ENCODE results near the gene GTF2H1.

GTF2H1 gene

DNA sequence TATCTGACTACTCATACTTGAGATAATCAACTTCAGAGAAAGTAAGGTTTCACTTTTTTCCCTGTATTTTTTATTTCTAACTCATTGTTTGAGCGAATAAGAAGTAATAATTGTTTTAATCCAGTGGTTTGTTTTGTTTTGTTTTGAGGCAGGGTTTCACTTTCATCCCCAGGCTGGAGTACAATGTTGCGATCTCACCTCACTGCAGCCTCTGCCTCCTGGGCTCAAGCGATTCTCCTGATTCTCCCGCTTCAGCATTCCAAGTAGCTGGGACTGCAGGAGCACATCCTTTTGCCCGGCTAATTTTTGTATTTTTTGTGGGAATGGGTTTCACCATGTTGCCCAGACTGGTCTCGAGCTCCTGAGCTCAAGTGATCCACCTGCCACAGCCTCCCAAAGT lies 8.6 kb downstream of the GTF2H1 start:
- peaks cover 8 to 73% of the 10 kb centered on the region in 2 experiments for H3K36me3 ChIP-seq (ENCODE audit: control insufficient read depth in 2 of 2, insufficient read depth in 1 of 2, low read length in 2 of 2)
- TF ChIP-seq ZNF48 (tag by site-specific recombination; IDR thresholded peaks at IDR 0.05): no peak
- no peak for TF ChIP-seq ZNF404 (tag by site-specific recombination; IDR thresholded peaks at IDR 0.05)
- TF ChIP-seq PRDM1 (tag by site-specific recombination; IDR thresholded peaks at IDR 0.05): peak; percentile 46
- no peak overlapping the region for H3K4me3 ChIP-seq (ENCODE audit: low read depth, low read length)
- H3K27ac ChIP-seq (ENCODE audit: extremely low read depth, low read depth, low read length): no peak overlapping the region
- CTCF ChIA-PET: interaction anchor here (1.0 kb wide), 1 partner anchor 87 kb away, joined by 3 read pairs; no protein-coding TSS in a partner anchor
- H3K9me3 ChIP-seq (ENCODE audit: control insufficient read depth, insufficient read depth, low read depth, low read length): no peaks in the 10 kb centered on the region
- no peaks in the 10 kb centered on the region for H3K4me1 ChIP-seq (ENCODE audit: control insufficient read depth, insufficient read depth, low read length)
- POLR2A ChIA-PET: interaction anchor here (1.3 kb wide), 1 partner anchor 9 kb away, joined by 4 read pairs; the partner anchor contains the start of genes GTF2H1 and HPS5

DNA sequence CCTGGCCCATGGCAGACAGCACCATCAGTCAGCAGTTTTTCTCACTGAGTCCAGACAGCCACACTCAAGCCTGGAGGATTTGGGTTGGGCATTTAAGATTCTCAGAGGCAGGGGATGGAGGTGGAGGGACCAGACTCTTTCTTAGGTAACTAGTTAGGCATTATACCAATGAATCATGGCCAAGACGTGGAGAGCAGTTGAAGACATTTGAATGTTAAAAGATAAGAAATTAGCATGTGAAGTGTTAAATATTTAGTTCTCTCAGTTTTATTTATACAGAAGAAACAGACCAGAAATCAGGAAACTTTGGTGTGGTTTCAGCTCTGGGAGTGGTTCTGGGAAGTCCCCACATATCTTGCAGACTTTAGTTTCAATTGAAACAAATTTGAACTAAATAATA lies 9.9 kb downstream of the GTF2H1 start:
- Histone ChIP-seq H3K4me1 (ENCODE audit: control insufficient read depth, insufficient read depth, low read length) (no peaks in the 10 kb centered on the region), H3K4me3 (ENCODE audit: low read depth, low read length) (no peak overlapping the region), H3K9me3 (ENCODE audit: control insufficient read depth, insufficient read depth, low read depth, low read length) (no peaks in the 10 kb centered on the region), H3K36me3 (ENCODE audit: control insufficient read depth in 2 of 2, insufficient read depth in 1 of 2, low read length in 2 of 2) (peaks cover 19 to 77% of the 10 kb centered on the region in 2 experiments), H3K27ac (ENCODE audit: extremely low read depth, low read depth, low read length) (no peak overlapping the region)
- TF ChIP-seq ZNF394 (tag by site-specific recombination; IDR thresholded peaks at IDR 0.05; ENCODE audit: borderline replicate concordance) (no peak), ZNF214 (tag by site-specific recombination; IDR thresholded peaks at IDR 0.05; ENCODE audit: borderline replicate concordance) (no peak), ZNF223 (tag by site-specific recombination; IDR thresholded peaks at IDR 0.05) (no peak), ZNF624 (tag by site-specific recombination; IDR thresholded peaks at IDR 0.05) (no peak), ZNF354C (tag by site-specific recombination; IDR thresholded peaks at IDR 0.05; ENCODE audit: borderline replicate concordance, low read depth) (no peak), ZNF701 (tag by site-specific recombination; IDR thresholded peaks at IDR 0.05) (no peak), ZNF140 (tag by site-specific recombination; IDR thresholded peaks at IDR 0.05) (no peak), ZBTB7A (tag by site-specific recombination; IDR thresholded peaks at IDR 0.05; ENCODE audit: low read depth) (no peak), ZNF2 (tag by site-specific recombination; IDR thresholded peaks at IDR 0.05) (no peak), ZSCAN23 (tag by site-specific recombination; IDR thresholded peaks at IDR 0.05) (no peak), ZNF596 (tag by site-specific recombination; IDR thresholded peaks at IDR 0.05) (no peak), BCL11A (tag by site-specific recombination; IDR thresholded peaks at IDR 0.05; ENCODE audit: low read depth) (no peak), ZNF521 (tag by site-specific recombination; IDR thresholded peaks at IDR 0.05) (no peak)
- TF ChIP-seq, protein P1, sequence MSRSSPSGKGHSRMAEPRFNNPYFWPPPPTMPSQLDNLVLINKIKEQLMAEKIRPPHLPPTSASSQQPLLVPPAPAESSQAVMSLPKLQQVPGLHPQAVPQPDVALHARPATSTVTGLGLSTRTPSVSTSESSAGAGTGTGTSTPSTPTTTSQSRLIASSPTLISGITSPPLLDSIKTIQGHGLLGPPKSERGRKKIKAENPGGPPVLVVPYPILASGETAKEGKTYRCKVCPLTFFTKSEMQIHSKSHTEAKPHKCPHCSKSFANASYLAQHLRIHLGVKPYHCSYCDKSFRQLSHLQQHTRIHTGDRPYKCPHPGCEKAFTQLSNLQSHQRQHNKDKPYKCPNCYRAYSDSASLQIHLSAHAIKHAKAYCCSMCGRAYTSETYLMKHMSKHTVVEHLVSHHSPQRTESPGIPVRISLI (tag by site-specific recombination; IDR thresholded peaks at IDR 0.05): no peak
- CTCF ChIA-PET: interaction anchor here (1.1 kb wide), 1 partner anchor 159 kb away, joined by 3 read pairs; no protein-coding TSS in a partner anchor
- POLR2A ChIA-PET: no interaction called here

DNA sequence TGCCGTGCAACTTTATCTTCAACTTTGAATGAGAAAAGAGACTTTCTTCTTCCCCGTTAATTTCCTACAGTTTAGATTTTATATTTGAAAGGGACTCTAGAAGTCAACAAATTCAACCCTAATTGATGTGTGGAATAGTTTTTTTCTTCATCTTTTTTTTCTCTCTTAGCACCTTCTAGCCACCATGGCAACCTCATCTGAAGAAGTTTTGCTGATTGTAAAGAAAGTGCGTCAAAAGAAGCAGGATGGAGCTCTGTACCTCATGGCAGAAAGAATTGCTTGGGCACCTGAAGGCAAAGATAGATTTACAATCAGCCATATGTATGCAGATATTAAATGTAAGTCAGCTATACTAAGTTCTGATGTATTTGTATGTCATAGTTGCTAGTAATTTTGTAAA lies 10.5 kb downstream of the GTF2H1 start:
- POLR2A ChIA-PET: no interaction called here
- Histone ChIP-seq H3K4me3 (ENCODE audit: low read depth, low read length) (no peak overlapping the region), H3K4me1 (ENCODE audit: control insufficient read depth, insufficient read depth, low read length) (no peaks in the 10 kb centered on the region), H3K9me3 (ENCODE audit: control insufficient read depth, insufficient read depth, low read depth, low read length) (no peaks in the 10 kb centered on the region), H3K27ac (ENCODE audit: extremely low read depth, low read depth, low read length) (no peak overlapping the region), H3K36me3 (ENCODE audit: control insufficient read depth in 2 of 2, insufficient read depth in 1 of 2, low read length in 2 of 2) (peaks cover 20 to 77% of the 10 kb centered on the region in 2 experiments)
- TF ChIP-seq, protein P2, sequence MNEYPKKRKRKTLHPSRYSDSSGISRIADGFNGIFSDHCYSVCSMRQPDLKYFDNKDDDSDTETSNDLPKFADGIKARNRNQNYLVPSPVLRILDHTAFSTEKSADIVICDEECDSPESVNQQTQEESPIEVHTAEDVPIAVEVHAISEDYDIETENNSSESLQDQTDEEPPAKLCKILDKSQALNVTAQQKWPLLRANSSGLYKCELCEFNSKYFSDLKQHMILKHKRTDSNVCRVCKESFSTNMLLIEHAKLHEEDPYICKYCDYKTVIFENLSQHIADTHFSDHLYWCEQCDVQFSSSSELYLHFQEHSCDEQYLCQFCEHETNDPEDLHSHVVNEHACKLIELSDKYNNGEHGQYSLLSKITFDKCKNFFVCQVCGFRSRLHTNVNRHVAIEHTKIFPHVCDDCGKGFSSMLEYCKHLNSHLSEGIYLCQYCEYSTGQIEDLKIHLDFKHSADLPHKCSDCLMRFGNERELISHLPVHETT (tag by site-specific recombination; IDR thresholded peaks at IDR 0.05): no peak
- TF ChIP-seq ZNF664 (tag by site-specific recombination; IDR thresholded peaks at IDR 0.05) (no peak), OVOL3 (tag by site-specific recombination; IDR thresholded peaks at IDR 0.05) (no peak)
- TF ChIP-seq, protein P3, sequence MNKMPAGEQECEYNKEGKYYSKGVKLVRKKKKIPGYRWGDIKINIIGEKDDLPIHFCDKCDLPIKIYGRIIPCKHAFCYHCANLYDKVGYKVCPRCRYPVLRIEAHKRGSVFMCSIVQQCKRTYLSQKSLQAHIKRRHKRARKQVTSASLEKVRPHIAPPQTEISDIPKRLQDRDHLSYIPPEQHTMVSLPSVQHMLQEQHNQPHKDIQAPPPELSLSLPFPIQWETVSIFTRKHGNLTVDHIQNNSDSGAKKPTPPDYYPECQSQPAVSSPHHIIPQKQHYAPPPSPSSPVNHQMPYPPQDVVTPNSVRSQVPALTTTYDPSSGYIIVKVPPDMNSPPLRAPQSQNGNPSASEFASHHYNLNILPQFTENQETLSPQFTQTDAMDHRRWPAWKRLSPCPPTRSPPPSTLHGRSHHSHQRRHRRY (tag by site-specific recombination; IDR thresholded peaks at IDR 0.05): no peak
- TF ChIP-seq, protein P4, sequence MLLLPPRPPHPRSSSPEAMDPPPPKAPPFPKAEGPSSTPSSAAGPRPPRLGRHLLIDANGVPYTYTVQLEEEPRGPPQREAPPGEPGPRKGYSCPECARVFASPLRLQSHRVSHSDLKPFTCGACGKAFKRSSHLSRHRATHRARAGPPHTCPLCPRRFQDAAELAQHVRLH (tag by site-specific recombination; IDR thresholded peaks at IDR 0.05): no peak
- CTCF ChIA-PET: no interaction called here

Measured in HEK293 (cell line).